Muscle of back (tissue), 11 donors: ENCODE measurements around the gene MYO15A. TPM values are rescaled to one million over a fixed set of nuclear protein-coding genes. Genes with fewer than 3 reads are reported as not detected.

Source experiments
- DNase-seq, 3 donors: peaks; one replicate each; pipeline versions ENCODE4 v3.0.0 to v3.0.0-alpha.2; 2013
- polyA plus RNA-seq, 10 donors: library from polyadenylated mRNA; unstranded; fragments of 120-200 nt; gene quantifications; one replicate each; pipeline ENCODE4 v1.2.1, GENCODE V29; 2013; ENCODE audit not compliant: insufficient read length in 10 of 10

The MYO15A gene
- polyA plus RNA-seq, 10 donors, result 0.72 to 2.0 (median 1.1) TPM

- peak; percentile 49 to 83 (median 74) for DNase-seq
Measured at GRCh38 chr17:18217412-18218015, 109.0 kb downstream of the MYO15A start.

GRCh38 chr17:18218756-18219415 lies 110.3 kb downstream of the MYO15A start:
- peak in 2 of 3 donors; percentile 29 to 69 for DNase-seq

- DNase-seq, result no peak
Measured at GRCh38 chr17:18224053-18224386, 115.5 kb downstream of the MYO15A start.

GRCh38 chr17:18224387-18225120 lies 116.0 kb downstream of the MYO15A start:
- peak; percentile 34 to 90 (median 69) for DNase-seq

GRCh38 chr17:18225121-18225641 lies 116.6 kb downstream of the MYO15A start, which contains the start of gene LLGL1:
LLGL1 (plus strand) TSS chr17:18225635; CDS start chr17:18225683, 48 bp downstream.
- peak; percentile 96 to 98 (median 97) for DNase-seq

GRCh38 chr17:18225642-18226283 lies 117.2 kb downstream of the MYO15A start:
- DNase-seq, result peak in 2 of 3 donors; percentile 44 to 75

- DNase-seq, result no peak
Measured at GRCh38 chr17:18226284-18226945, 117.9 kb downstream of the MYO15A start.

- no peak for DNase-seq
Measured at GRCh38 chr17:18227635-18228034, 119.1 kb downstream of the MYO15A start.

GRCh38 chr17:18228176-18228682 lies 119.7 kb downstream of the MYO15A start:
- DNase-seq, result no peak

- DNase-seq, result no peak
Measured at GRCh38 chr17:18229254-18229653, 120.7 kb downstream of the MYO15A start.

Other genes starting within 250 kb of the MYO15A start
- gene TOM1L2, start 136.4 kb upstream of the MYO15A start, polyA plus RNA-seq, result 10 to 100 TPM; 25.2 to 43.2 (median 32.3) TPM
- gene DRC3, start 135.9 kb upstream of the MYO15A start, polyA plus RNA-seq, result 1 to 10 TPM; 3.0 to 7.4 (median 4.6) TPM
- 10 to 100 TPM; 13.5 to 19.9 (median 14.5) TPM for gene ATPAF2, start 69.6 kb upstream of the MYO15A start, polyA plus RNA-seq
- 10 to 100 TPM in 9 of 10 donors, 1 to 10 TPM in 1; 9.9 to 13.9 (median 11.5) TPM for gene GID4, start 69.3 kb upstream of the MYO15A start, polyA plus RNA-seq
- gene DRG2, start 20.8 kb upstream of the MYO15A start, polyA plus RNA-seq, result 10 to 100 TPM; 22.4 to 27.3 (median 23.9) TPM
- gene ALKBH5, start 75.1 kb downstream of the MYO15A start, polyA plus RNA-seq, result 10 to 100 TPM; 59.0 to 76.1 (median 67.5) TPM
- 10 to 100 TPM; 17.0 to 32.1 (median 23.0) TPM for gene LLGL1, start 116.9 kb downstream of the MYO15A start, polyA plus RNA-seq
- gene FLII, start 150.0 kb downstream of the MYO15A start, polyA plus RNA-seq, result 100 to 1,000 TPM; 139 to 177 (median 156) TPM
- gene MIEF2, start 151.9 kb downstream of the MYO15A start, polyA plus RNA-seq, result 10 to 100 TPM in 6 of 10 donors, 1 to 10 TPM in 4; 8.7 to 13.8 (median 10.3) TPM
- gene TOP3A, start 206.2 kb downstream of the MYO15A start, polyA plus RNA-seq, result 10 to 100 TPM; 20.5 to 37.2 (median 28.5) TPM
- 1 to 10 TPM; 7.3 to 9.6 (median 8.5) TPM for gene SMCR8, start 206.5 kb downstream of the MYO15A start, polyA plus RNA-seq